GOT3 (cell line): ENCODE measurements around the gene MRPL20.
"Not testable (repeated sequence)": the region's sequence is repeated elsewhere in the genome, so short reads cannot be mapped to it uniquely, and the experiment has no call there.

Source experiments
- DNase-seq: peaks from one replicate; lab custom pipeline; 2025; ENCODE audit warnings: mixed read lengths; lab: John Stamatoyannopoulos, UW

MRPL20 gene

DNA sequence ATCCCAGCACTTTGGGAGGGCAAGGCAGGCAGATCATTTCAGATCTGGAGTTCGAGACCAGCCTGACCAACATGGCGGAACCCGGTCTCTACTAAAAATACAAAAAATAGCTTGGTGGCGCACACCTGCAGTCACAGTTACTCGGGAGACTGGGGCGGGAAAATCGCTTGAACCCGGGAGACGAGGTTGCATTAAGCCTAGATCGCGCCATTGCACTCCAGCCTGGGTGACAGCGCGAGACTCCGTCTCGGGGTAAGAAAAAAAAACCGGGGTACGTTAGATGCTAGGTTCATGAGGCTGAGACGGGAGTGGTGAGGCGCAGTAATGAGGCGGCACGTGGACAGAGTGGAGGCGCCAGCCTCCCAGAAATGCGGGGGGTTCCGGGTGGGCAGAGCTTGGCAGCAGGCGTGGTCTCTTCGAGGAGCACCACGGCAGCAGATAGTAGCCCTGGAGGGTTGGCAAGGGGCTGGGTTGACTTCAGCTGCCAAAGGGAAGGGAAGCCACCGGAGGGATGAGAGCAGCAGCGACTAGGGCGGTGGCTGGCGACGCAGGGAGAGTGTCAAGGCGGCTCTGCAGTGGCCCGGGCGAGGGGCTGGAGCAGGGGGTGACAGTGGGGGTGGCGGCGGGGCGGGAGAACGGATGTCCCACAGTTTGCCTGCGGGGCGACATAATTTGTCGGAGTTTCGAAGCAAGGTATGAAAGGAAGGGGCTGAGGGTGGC lies 832 bp downstream of the MRPL20 start:
- no peak for DNase-seq

DNA sequence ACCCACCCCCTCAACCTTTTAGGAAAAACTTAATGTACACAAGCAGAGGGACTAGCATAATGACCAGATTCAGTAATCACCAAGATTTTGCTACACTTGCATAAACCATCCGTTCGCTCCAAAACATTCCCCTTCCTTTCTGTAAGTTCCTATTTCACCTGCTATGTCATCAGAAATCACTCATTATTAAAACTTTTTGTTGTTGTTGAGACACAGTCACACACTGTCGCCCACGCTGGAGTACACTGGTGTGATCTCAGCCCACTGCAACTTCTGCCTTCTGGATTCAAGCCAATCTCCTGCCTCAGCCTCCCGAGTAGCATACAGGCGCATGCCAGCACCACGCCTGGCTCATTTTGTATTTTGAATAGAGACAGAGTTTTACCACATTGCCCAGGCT lies 3.4 kb downstream of the MRPL20 start:
- no peak for DNase-seq

- not testable (repeated sequence) for DNase-seq
These were observed 4.1 kb downstream of the MRPL20 start for GRCh38 chr1:1402901-1403392.

GRCh38 chr1:1402072-1402900 lies 4.8 kb downstream of the MRPL20 start:
- no peak for DNase-seq

DNA sequence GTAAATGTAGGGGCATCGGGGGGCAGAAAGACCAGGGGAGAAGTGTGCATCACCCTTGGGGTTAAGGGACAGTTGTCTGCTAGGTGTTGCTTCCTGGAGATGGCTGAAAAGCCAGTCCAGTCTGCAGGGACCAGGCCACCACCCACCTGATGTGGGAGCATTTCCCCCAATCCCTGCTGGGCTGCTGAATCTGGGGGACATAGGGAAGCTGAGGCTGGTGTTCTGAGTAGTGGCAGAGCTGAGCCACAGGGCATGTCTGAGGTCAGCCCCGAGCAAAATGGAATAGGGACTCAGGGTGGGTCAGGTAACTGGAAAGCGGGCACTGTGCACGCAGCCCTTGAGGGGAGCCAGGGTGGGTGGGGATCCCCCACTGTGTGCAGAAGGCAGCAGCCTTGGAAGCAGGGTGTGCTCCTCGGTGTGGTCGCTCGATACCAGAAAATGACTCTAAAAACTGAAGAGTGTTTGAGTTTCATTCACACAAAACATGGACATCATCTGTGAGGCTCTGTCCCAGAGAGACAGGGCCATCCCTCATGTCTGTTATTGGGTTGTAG lies 5.6 kb downstream of the MRPL20 start:
- no peak for DNase-seq

DNA sequence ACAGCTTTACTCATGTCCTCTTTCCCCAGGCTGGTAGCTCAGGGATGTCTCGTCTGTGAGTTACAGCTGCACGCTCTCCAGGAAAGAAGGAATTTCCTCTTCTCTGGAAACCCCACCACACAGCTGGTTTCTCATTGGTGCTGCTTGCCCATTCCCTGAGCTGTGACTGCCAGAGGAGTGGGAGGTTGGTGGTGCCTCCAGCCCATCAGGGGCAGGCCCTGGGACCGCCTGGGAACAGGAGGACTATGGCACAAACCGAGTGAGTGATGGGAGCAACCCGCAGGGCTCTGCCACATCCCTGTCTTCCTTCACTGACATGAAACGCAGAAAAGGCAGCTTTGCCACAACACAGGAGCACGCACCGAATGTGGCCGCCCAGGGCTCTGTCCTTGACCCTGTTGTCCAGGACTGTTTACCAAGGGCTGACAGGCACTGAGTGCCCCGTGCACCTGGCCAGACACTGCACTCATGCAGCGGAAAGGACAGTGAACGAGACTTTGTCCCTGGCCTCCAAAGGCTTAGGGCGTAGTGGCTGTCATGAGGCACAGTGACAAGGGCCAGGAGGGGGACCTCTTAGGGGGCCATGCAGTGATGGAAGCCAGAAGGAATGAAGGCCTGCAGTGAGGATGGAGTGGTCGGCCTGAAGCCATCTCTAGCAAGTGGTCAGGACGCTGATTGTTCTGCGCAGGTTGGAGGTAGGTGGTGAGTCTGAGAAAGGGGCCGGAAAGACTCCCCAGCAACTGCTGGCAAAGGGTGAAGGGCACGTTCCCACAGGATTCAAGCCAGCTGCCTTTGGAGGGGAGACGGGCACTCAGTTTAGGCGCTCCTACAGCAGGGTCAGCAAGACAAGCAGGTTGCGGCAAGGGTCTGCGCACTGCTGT lies 6.3 kb downstream of the MRPL20 start:
- DNase-seq = no peak

DNA sequence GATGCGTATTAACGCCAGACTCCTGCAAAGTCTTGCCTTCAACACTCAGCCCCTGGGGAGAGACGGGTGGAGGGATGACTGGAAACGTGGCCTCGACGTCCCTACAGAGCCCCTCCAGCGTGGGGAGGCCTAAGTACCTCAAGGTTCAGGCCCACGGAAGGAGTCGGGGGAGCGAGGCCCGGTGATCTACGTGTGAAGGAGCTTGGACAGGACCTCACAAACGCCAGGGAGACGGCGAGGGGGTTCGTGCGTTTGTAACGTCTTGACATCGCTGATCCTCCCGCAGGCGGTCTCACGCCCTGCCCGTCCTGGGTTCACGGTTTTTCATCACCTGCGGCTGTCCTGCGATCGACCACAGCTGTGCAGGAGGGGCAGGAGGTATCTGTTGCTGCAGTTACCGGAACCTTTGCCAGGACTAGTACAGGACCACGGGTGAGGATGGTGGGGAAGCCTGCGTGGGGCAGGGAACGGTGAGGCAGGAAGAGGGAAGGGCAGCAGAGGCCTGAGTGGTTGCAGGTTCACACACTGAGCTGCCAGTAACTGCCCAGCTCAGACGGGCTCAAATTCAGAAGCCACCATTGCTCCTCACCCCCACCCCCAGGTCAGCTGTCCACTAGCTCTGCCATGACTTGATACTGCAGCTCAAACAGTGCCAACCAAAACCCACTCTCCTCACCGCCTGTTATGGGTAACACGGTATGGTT lies 7.1 kb downstream of the MRPL20 start:
- no peak for DNase-seq

GRCh38 chr1:1399187-1399871 lies 7.8 kb downstream of the MRPL20 start, which contains the start of gene CCNL2:
Gene CCNL2, minus strand, starts transcription at chr1:1399335. Its CDS starts 29 bp downstream, at chr1:1399306.
- DNase-seq = peak; percentile 94

DNA sequence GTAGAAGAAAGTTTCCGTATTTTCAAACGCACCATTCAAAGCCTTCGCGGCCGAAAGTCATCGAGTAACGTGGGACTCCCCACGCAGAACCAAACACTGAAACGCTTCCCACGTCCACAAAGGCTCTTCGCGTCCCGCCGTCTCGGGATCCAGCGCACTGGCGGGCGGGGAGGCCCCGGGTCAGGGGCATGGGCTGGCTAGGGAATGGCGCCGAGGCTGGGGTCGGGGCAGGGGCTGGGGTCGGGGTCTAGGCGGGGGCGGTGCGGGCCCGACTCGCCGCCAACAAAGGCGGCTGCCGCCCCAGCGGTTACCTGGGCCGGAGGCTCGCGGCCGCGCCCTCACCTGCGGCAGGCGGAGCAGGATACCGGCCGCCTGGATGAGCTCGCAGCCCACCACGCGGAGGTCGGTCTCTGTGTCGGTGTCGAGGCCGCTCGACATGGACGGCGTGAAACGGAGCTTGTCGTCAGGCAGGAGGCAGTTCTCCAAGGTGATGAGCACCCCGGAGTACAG lies 8.4 kb downstream of the MRPL20 start:
- DNase-seq = no peak

- DNase-seq = no peak
These were observed 9.1 kb downstream of the MRPL20 start for GRCh38 chr1:1397839-1398523.

DNA sequence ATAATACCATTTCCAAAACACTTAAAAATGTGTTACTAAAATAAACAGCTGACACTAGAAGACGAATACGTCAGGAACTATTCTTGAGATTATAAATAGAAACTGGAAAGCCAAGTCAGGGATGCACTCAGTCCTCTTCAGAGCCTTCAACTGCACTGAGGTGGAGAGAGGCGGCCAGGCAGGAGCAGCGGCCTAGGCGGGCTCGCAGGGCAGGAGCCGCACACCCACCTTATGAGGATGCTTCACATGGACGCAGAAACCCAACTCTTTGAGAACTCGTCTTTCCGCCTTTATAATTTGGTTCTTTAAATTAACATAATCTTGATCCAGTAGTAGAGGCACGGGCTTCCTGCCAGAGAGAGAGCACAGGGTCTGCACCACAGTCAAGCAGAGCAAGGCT lies 11.9 kb downstream of the MRPL20 start:
- DNase-seq = no peak

DNA sequence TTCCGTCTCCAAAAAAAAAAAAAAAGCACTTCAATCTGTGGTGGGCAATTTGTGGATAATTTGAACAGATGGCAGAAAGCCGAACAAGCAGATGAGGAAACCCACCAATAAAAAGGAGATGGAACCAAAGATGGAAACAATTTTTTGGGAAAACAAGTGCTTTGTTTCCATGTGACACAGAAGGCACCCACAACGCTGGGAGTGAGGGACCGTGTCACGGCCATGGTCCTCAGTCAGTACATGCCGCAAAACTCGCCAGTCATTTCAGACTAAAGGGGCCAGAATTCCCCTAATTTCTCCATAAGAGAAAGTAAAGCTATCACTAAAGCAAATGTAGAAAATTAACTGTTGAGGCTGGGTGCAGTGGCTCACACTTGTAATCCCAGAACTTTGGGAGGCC lies 13.0 kb downstream of the MRPL20 start:
- no peak for DNase-seq

DNA sequence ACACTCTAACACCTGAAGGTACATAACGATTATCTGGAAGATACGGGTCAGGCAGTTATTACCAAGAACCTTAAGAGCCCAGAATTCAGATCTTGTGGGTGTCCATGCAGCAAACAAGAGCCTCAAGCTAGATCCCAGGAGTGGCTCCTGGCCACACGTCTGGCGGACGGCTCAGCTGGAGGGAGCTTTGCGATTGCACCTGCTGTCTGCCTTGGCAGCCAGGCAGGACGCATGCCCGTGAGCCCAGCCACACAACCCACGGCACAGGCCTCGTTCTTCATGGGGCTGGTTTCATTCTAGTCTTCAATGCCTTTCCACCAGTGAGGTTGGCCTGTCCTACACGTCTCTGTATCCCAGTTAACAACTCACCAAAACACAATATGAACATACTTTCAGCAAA lies 13.7 kb downstream of the MRPL20 start:
- no peak for DNase-seq

DNA sequence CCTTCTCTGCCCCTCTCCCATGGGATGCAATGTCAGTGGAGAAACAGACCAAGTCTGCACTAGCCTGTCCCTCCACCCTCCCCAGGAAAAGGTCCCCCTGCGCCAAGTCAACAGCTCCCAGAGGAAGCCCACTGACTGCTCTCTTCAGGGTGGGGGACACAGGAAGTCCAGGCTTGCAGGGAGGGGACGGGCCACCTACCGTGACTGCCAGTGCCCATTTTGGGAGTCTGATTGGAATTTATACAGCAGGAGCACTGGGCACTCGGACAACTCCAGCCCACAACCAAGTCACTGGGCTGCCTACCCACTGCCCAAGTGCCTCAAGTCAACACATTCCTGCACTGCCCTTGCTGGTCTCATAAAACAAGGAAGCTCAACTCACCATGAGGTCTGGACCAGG lies 14.1 kb downstream of the MRPL20 start:
- no peak for DNase-seq

- DNase-seq = no peak
These were observed 15.9 kb downstream of the MRPL20 start for GRCh38 chr1:1391225-1391624.

DNA sequence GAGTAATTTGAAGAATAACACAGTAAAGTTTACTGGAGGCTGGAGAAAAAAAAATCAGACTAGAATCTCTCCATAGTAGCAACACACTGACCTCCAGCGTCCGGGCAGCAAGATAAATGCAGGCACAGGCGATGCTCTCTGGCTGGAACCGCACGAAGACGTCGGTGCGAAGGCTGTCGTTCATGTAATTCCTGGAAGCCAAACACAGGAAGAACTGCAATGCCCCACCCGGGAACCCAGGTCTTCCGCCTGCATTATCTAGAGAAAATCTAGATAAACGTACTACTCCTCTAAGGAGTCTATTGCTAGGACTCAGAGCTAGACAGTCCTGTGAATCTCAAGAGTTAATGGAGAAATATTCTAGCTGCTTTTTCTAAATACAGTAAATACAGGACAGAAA lies 16.4 kb downstream of the MRPL20 start:
- DNase-seq = no peak

GRCh38 chr1:1388078-1388472 lies 19.0 kb downstream of the MRPL20 start:
- DNase-seq = no peak

DNA sequence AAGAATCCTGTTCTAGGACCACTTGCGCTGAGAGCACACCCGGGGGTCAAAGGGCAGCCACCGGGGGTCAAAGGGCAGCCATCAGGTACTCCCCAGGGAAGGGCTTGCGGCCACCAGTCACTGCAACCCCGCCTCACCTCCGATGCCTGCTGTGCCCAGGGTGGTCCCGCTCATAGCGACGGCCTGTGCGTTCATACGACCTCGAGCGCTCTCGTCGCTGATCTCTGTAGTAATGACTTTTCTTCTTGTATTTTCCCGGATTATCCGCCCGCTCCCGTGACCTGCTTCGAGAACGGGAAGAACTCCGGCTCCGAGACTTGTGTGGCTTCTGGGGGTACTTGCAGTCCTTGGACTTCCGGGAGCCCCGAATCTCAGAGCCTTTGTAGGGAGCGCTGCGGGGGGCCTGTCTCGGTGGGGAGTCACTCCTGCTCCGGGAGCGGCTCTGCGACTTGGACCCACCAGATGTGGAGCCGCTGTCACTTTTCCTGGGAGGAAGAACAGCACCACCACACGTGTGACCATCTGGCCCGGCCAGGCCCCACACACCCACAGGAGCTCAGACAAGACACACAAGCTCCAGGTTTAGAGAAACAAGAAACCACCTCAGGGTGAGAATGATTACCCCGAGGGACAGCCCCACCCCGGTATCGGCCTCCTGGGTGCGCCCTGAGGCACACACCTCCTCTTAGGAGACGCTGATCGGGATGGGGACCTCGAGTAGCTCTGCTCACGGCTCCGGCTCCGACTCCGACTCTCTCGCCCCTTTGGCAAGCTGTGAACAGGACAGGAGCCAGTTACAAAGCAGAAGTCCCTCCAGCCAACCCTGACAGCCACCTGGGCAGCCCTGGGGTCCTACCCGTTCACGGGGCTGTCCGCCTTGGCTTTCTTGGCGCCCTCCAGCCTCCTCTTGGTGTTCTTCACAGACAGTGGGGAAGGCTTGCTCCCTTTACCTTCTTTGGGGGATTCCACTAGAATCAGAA lies 19.7 kb downstream of the MRPL20 start:
- no peak for DNase-seq

GRCh38 chr1:1385931-1386330 lies 21.2 kb downstream of the MRPL20 start:
- DNase-seq = no peak
